HG02588 (cell line): ENCODE results near the gene CHST9.
"Not testable (repeated sequence)": the region's sequence is repeated elsewhere in the genome, so short reads cannot be mapped to it uniquely, and the experiment has no call there.

ENCODE experiments used
- ATAC-seq: cut with Tn5 transposase; IDR thresholded peaks from one replicate; pipeline ENCODE4 v1.9.1; 2021; ENCODE audit warnings: mild to moderate bottlenecking, moderate library complexity; ENCODE audit not compliant: unreplicated experiment

The CHST9 gene

GRCh38 chr18:27009293-27009692, 175.8 kb downstream of the CHST9 start:
- no peak for ATAC-seq

GRCh38 chr18:27008575-27008974, 176.5 kb downstream of the CHST9 start:
- ATAC-seq = no peak

- no peak for ATAC-seq
Observed at GRCh38 chr18:27007880-27008279, 177.2 kb downstream of the CHST9 start.

DNA sequence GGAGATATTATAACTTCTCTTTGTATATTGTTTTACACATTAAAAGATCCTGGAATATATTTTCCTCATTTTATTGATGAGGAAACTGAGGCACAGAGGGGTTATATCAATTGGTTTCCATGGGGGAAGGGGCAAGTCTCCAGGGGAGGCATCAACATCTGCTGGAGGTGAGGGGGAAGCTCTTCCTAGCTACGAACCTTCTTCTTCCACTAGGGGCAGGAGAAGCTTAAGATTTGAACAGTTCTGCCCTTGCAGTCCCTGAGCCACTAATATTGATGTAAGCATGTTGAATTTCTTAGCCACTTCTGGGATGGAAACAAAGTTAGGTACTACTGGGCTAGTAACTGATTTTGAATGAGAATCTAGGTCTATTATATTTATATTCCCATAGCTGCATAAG, 179.5 kb downstream of the CHST9 start:
- ATAC-seq = no peak

DNA sequence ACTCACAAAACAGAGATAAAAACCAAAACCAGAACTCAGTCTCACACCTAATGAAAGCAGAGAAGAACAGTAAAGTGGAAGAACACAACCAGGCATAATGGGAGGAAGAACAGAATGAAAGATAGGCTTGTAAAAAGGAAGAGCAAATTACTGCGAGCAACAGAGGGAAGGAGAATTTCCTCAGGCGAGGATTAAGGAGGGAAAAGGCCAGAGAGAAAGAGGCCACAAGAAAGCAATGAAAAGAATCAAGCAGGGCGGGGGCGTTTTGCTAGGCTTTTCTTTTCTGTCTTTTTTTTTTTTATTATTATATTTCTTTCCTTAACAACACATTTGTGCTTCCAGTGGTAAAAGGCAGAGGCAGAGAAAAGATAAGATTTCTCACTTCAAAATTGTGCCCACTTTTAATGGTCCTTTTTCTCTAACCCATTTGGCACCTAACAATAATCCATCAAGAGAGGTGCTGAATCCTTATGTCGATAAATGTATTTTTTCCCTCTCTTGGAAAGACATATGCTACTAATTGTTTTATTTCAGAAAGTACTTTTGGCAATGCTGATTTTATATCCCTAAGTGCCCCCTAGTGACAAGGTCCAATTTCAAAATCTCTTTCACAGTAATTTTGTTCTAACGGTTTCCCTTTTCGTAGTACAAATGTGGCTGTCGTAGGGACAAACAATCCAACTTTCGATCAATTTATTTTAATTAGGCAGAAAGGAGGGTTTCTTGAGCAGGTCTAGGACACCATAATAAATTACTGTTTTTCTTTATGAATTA, 180.9 kb downstream of the CHST9 start:
- ATAC-seq = no peak

- no peak for ATAC-seq
Observed at GRCh38 chr18:26999797-27000196, 185.3 kb downstream of the CHST9 start.

GRCh38 chr18:26993568-26993967, 191.5 kb downstream of the CHST9 start:
- peak; percentile 56 for ATAC-seq

DNA sequence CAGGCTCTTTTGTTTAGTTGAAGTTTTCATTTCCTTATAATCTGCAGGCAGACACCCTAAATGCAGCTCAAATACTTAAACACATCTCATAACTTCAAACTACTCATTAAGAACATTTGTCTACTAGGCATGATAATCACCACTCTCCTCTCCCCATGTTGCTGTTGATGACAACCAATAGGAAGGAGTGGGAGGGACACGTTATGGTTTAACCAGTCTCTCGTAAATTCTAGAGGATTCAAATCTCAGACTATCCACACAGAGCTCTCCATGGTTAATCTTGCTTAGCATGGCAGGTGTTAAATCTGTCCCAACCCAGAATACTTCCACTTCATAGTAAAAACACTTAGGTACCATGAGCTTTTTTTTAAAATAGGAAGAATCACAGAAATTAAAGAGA, 192.2 kb downstream of the CHST9 start:
- ATAC-seq = no peak

GRCh38 chr18:26989842-26990241, 195.3 kb downstream of the CHST9 start:
- ATAC-seq = no peak

DNA sequence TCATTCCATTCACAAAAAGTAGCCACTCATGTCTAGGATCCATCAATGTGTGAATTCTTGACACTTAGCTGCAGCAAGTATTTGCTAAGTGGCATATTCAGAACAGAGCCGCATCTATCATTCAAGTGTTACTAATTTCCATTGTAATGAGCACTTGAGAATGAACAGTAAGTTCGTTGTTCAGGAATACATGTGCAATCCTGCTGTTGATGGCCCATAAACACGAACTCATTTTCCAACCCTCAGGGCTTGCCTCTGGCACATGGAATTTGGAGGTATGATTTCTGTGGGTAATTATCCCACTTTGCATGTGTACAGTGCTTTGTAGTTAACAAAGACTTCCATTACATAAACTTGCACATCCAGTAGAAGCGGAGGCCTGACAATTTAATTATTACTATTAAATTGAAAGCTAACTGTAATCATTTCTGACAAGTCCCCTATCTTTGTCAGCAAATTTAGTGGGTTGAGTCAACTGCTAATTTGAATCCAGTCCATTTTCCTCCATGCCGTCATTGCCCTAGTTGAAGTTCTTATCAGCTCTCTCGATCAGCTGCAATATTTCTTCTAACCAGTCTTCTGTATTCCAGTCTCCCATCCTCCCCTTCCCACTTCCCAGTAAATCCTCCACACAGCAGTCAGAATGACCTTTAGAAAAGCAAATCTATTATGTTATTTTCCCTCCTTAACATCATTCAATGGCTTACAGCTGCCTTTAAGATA, 203.6 kb downstream of the CHST9 start:
- no peak for ATAC-seq

DNA sequence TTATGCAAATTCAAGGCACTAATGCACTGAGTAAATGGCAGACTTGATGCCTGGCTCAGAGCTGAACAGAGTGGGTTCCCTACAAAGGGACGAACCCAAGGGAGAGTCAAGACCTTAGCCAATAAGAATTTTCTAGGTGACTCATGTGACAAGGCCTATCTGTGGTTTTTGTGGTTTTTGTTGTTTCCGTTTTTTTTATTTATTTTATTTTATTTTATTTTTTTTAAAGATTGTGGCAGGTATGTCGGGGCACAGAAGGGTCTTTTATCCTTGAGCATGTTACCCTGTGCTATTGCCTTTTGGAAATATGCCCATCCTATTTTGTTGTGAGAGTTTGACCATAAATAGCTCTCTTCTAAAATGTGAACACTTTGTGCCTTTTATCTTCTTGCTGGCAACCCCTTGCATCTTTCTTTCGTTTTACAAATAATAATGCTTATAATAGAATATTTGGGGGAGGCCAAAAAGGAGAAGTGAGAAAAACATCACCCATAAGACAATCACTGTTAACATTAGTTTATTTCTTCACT, 206.2 kb downstream of the CHST9 start:
- peak; percentile 97 for ATAC-seq

GRCh38 chr18:26977781-26978180, 207.3 kb downstream of the CHST9 start:
- ATAC-seq = no peak

- no peak for ATAC-seq
Observed at GRCh38 chr18:26976206-26976605, 208.9 kb downstream of the CHST9 start.

GRCh38 chr18:26972549-26972948, 212.6 kb downstream of the CHST9 start:
- ATAC-seq = not testable (repeated sequence)

DNA sequence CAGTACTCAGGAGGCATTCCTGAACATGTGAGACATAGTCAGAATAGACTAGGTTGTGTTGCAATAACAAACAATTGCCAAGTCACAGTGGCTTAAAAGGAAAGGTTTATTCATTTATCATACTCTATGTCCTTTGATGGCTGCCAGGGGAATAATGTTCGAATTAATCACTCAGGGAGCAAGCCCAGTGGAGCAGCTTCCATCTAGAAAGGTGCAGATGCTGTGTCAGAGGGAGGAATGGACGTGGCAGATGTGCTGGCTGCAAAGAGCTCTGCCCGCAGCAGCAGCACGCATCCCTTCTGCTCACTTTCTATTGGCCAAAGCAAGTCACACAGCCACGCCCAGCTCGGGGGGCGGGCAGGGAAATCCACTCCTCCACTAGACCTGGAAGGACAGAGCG, 213.7 kb downstream of the CHST9 start:
- no peak for ATAC-seq

DNA sequence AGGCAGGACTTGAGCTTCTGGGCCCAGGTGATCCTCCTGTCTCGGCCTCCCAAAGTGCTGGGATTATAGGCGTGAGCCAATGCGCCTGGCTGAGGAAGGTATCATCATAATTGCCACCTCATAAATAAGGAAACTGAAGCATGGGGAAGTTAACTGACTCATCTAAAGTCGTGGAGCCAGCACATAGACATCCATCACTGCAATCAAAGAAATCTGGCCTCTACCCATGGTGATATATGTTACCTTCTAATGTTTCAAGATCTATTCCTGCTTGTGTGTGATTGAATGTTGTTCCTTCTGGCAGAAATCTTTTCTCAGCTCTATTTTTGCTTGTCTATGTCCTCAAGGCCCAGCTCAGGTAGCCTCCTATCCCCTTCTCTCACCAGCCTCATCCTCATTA, 214.5 kb downstream of the CHST9 start:
- ATAC-seq = no peak

DNA sequence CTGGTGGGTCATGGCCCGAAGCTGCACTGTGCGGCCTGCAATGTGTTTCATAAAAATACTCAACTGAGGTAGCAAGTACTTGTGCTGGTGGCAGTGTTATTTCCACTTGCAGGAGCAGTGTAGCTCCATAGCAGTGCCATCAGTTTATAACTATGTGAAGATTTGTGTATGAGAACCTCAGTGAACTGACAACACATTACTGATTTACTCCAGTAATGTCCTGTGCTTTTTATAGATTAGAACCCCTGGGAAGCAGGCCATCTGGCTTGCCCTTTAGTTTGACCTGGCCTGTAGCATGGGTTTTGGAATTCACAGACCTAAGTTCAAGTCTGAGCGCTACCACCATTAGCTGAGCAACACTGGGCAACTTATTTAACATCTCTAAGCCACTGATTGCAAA, 219.9 kb downstream of the CHST9 start:
- ATAC-seq = no peak

DNA sequence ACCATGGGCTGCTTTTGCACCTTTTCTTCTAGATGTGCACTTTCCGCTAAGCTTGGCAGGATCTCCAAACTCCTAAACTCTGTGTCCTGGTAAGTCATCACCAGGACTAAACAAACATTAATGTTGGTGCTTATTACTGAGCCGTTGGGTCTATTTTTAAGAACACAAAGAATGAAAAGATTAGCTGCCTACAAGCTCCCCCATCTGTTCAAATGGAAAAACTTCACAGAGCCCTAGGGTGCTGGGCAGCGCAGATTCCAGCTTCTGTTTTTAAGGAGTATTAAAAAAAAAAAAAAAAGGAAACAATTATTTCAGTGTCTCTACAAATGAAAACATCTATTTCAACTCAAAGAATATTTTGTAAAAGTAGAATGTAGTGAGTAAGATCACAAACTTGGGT, 221.8 kb downstream of the CHST9 start:
- no peak for ATAC-seq

- no peak for ATAC-seq
Observed at GRCh38 chr18:26961839-26962238, 223.3 kb downstream of the CHST9 start.

GRCh38 chr18:26960911-26961310, 224.2 kb downstream of the CHST9 start:
- no peak for ATAC-seq

DNA sequence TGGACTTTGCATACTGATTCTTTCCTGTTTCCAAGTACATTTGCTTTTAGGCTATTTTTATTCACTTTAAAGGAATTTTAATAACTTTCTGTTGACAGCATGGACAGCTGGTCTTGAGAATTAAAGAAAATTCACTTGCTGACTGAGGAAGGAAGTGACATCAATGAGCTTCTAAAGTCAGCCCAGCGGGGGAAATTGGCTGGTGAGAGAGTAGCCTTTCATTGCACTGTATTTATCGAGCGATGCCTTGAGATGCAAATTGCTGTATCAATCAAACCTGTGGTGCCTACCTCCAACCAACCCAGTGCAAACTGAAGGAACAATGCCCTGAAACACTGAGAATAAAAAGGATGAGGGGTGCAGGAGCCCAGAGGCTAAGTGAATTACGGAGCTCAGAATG, 228.2 kb downstream of the CHST9 start:
- no peak for ATAC-seq

DNA sequence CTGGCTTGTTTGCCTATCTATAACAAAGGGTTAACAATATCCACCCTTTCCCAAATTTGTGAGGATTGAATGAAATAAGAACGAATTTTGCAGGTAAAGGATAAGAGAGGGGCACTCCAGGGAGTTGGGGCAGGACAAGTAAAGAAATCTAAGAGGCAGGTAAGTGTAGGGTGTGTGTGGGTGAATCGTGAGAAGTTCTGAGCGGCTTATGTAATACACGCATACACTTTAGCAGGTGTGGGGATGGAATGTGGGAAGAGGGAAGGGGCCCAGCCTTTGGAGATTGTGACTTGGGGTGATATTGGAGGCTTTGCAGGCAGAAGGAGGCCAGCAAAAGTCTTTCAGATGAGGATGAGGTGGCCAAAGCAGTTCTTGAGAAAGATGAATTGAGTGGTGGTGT, 236.4 kb downstream of the CHST9 start:
- ATAC-seq = no peak
